Uterus (tissue), 4 donors: ENCODE measurements around the gene ANKRD37. TPM values are rescaled to one million over a fixed set of nuclear protein-coding genes. Genes with fewer than 3 reads are reported as not detected.

Experiments
- DNase-seq, 2 donors: peaks; one replicate each; pipeline ENCODE4 v3.0.0-alpha.2; 2019 to 2020
- H3K27ac ChIP-seq, 2 donors: fragments of 200-600 bp; sonication (generic); 1 replicate in 1 of 2; 2 replicates in 1 of 2; pipeline ENCODE4 v1.5.1; 2016 to 2018
- H3K27me3 ChIP-seq, 2 donors: fragments of 200-600 bp; sonication (generic); one replicate each; pipeline ENCODE4 v1.5.1; 2018 to 2019; ENCODE audit warnings: control low read depth in 1 of 2
- H3K36me3 ChIP-seq, 2 donors: fragments of 200-600 bp; sonication (generic); one replicate each; pipeline ENCODE4 v1.5.1; 2019; ENCODE audit warnings: control low read depth in 1 of 2
- H3K4me1 ChIP-seq, 2 donors: fragments of 200-600 bp; sonication (generic); one replicate each; pipeline ENCODE4 v1.5.1; 2018 to 2019; ENCODE audit warnings: control low read depth in 1 of 2
- H3K4me3 ChIP-seq, 2 donors: fragments of 200-600 bp; sonication (generic); 1 replicate in 1 of 2; 2 replicates in 1 of 2; pipeline ENCODE4 v1.5.1; 2018 to 2019; ENCODE audit warnings: mild to moderate bottlenecking in 1 of 2
- H3K9me3 ChIP-seq, 2 donors: fragments of 200-600 bp; sonication (generic); one replicate each; pipeline ENCODE4 v1.5.1; 2019; ENCODE audit warnings: control low read depth in 1 of 2
- CTCF ChIP-seq, 4 experiments: fragments of 200-600 bp in 2 of 4; fragments of 450-650 bp in 2 of 4; sonication (generic) in 2 of 4; IDR thresholded peaks; one replicate each; pipeline ENCODE4 v1.5.1; 2016 to 2019; ENCODE audit warnings: antibody characterized with exemption in 4 of 4, mild to moderate bottlenecking in 2 of 4, moderate library complexity in 1 of 4
- POLR2A ChIP-seq, 2 donors: fragments of 450-650 bp; IDR thresholded peaks; one replicate each; pipeline ENCODE4 v1.6.1; 2016; ENCODE audit warnings: antibody characterized with exemption in 2 of 2, mild to moderate bottlenecking in 1 of 2, moderate library complexity in 1 of 2
- intact Hi-C: fragments of 100-400 bp; cut with DNase I; formaldehyde crosslinking; loops from one replicate; pipeline ENCODE4 v1.15.1; 2023; ENCODE audit warnings: low total_unique reads
- total RNA-seq, 4 donors: library from RNA; depleted of rRNA in 3 of 4; stranded (reverse); fragments of >200 nt in 3 of 4; gene quantifications; one replicate each; pipeline versions ENCODE4 v1.1.0 to v1.2.4, GENCODE V29; 2014 to 2023
- donor health status: DM: yes; HTN: yes; CAD: no.

ANKRD37 gene
- total RNA-seq: 10 to 100 TPM in 2 of 4 donors, 1 to 10 TPM in 1, under 1 TPM in 1; 0.51 to 17.6 (median 10.9) TPM

DNA sequence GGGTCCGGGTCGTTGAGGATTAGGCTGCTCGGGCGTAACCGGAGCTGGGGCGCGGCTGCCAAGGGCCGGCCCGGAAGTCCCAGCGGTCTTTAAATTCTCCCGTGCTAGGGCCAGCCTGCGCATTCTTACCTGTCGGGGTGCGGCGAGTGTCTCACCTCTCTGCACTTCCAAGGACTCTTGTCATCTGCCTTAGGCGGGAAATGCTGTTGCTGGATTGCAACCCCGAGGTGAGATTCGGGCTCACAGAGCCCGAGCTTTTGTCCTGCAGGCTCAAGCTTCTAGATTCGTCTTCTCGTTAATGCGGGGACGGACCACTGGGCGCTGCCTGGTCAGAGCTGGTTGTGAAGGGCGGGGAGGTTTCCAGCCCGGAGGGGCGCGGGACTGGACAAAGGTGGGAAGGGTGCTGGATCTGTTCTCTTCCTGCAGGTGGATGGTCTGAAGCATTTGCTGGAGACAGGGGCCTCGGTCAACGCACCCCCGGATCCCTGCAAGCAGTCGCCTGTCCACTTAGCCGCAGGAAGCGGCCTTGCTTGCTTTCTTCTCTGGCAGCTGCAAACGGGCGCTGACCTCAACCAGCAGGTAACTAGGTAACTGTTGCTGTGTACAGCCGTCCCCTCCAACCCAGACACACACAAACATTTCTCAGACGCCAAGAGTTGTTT is at the start of gene ANKRD37:
ANKRD37 (plus strand) TSS at position 118 of the 662 bp plus-strand sequence; CDS start at position 201, 83 bp downstream.
- TF ChIP-seq CTCF (IDR thresholded peaks at IDR 0.05) (peak in 1 of 4 experiments; percentile 11), POLR2A (IDR thresholded peaks at IDR 0.05) (peak in 1 of 2 donors; percentile 16)
- no peaks in the 10 kb centered on the region for H3K9me3 ChIP-seq
- peak within 1 kb of the TSS; percentile 82 to 92 for H3K4me3 ChIP-seq
- no peaks in the 10 kb centered on the region for H3K4me1 ChIP-seq
- H3K36me3 ChIP-seq: no peaks in the 10 kb centered on the region
- intact Hi-C loops: no loop called here
- no peak for DNase-seq
- H3K27me3 ChIP-seq: no peaks in the 10 kb centered on the region
- H3K27ac ChIP-seq: peak within 1 kb of the TSS; percentile 98 to 99

DNA sequence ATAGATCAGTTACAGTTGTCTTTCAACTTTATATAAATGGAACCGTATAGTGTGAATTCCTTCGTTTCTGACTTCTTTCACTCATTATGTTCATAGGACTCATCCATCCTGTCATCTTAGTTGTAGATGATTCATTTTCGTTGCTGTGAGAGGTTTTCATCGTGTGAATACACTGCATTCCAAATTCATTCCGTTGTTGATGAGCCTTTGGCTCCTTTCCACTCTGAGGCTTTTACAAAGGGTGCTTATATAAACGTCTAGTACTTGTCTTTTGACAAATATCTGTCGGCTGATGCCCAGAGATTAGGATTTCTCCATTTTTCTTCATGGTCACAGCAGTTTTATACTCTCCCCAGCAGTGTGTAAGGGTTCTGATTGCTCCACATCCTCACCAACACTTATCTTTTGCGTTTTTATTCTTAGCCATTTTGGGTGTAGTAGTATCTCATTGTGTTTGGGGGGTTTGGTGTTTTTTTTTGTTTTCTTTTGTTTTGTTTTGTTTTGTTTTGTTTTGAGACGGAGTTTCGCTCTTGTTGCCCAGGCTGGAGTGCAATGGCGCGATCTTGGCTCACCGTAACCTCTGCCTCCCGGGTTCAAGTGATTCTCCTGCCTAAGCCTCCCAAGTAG is 49.6 kb upstream of the ANKRD37 start:
- intact Hi-C loops: no loop called here
- Histone ChIP-seq H3K27me3 (no peaks in the 10 kb centered on the region), H3K27ac (peak overlapping the region in 1 of 2 donors; percentile 83), H3K4me3 (no peak overlapping the region), H3K36me3 (no peaks in the 10 kb centered on the region), H3K4me1 (no peaks in the 10 kb centered on the region), H3K9me3 (no peaks in the 10 kb centered on the region)
- DNase-seq: no peak
- TF ChIP-seq CTCF (IDR thresholded peaks at IDR 0.05): no peak
- no peak for TF ChIP-seq POLR2A (IDR thresholded peaks at IDR 0.05)

DNA sequence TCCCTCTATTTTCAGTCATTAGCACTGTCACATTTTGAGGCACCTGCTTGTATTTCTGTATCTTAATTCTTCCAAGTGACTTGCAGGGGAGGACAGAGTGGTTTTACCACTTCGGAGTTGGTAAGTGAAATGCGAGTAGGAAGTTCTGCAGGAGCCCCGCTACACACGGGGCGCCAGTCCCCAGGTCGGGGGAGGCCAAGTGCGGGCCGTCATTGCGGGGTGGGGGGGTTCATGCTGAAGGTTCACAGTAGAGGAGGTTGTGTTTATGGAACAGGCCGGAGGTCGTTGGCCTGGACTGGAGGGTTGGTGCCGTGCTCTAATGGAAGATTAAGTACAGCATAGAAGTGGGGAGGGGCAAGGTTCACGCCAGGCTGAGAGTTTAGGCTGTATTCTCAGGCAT is 45.0 kb upstream of the ANKRD37 start:
- Histone ChIP-seq H3K4me3 (no peak overlapping the region), H3K27me3 (no peaks in the 10 kb centered on the region), H3K36me3 (no peaks in the 10 kb centered on the region), H3K4me1 (no peaks in the 10 kb centered on the region), H3K27ac (no peak overlapping the region), H3K9me3 (no peaks in the 10 kb centered on the region)
- intact Hi-C loops: no loop called here
- TF ChIP-seq CTCF (IDR thresholded peaks at IDR 0.05): no peak
- TF ChIP-seq POLR2A (IDR thresholded peaks at IDR 0.05): no peak
- DNase-seq: no peak

GRCh38 chr4:185352202-185352601 is 44.4 kb upstream of the ANKRD37 start:
- Histone ChIP-seq H3K9me3 (no peaks in the 10 kb centered on the region), H3K27ac (no peak overlapping the region), H3K4me3 (no peak overlapping the region), H3K27me3 (no peaks in the 10 kb centered on the region), H3K4me1 (no peaks in the 10 kb centered on the region), H3K36me3 (no peaks in the 10 kb centered on the region)
- no peak for DNase-seq
- intact Hi-C loops: no loop called here
- TF ChIP-seq POLR2A (IDR thresholded peaks at IDR 0.05) (no peak), CTCF (IDR thresholded peaks at IDR 0.05) (no peak)

DNA sequence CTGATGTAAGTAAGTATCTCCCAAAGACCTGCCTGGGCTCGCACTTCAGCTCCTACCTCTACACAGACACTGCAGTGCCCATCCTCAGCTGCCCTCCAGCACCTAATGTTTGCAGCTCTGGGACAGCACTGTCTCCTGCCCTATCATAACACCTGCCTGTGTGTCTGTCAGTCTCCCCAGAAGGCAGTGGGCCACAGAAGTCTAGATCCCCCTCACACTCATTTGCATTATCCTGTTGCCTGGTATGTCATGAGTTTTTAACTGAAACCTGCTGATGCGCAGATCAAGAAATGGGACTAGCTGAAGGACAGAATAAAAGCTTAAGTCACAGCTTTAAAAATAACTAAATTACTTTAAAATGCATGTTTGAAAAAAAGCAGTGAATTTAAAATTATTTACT is 43.9 kb upstream of the ANKRD37 start:
- Histone ChIP-seq H3K36me3 (no peaks in the 10 kb centered on the region), H3K9me3 (no peaks in the 10 kb centered on the region), H3K4me1 (no peaks in the 10 kb centered on the region), H3K27ac (no peak overlapping the region), H3K4me3 (no peak overlapping the region), H3K27me3 (no peaks in the 10 kb centered on the region)
- no peak for DNase-seq
- TF ChIP-seq CTCF (IDR thresholded peaks at IDR 0.05): no peak
- TF ChIP-seq POLR2A (IDR thresholded peaks at IDR 0.05): no peak
- intact Hi-C loops: no loop called here
